K562 treated with DMSO at 1 percent for 48 hours (cell line): Measurements from ENCODE around the gene KCTD12. TPM values are rescaled to one million over a fixed set of nuclear protein-coding genes. Genes with fewer than 3 reads are reported as not detected.

Source experiments
- total RNA-seq: library from RNA; unstranded; fragments of 300-600 nt; gene quantifications from 2 replicates; pipeline ENCODE4 v1.2.3, GENCODE V29; 2022; ENCODE audit warnings: low replicate concordance; ENCODE audit errors: extremely low read depth

Gene KCTD12
- not detected in 2 replicates for total RNA-seq

GRCh38 chr13:76886292-76887075 lies at the start of gene KCTD12:
KCTD12 (minus strand) TSS chr13:76886405; CDS start chr13:76886148, 257 bp downstream.

Other genes starting within 250 kb of the KCTD12 start
- not detected in 2 replicates for gene ACOD1, start 62.1 kb upstream of the KCTD12 start, total RNA-seq
- gene CLN5, start 105.7 kb upstream of the KCTD12 start, total RNA-seq: not detected in 2 replicates
- gene FBXL3, start 140.8 kb upstream of the KCTD12 start, total RNA-seq: 140 TPM in 1 of 2 replicates, not detected in the other